Kasumi-1 (cell line): ENCODE results near the gene ZDHHC18.
"Not testable (repeated sequence)": the region's sequence is repeated elsewhere in the genome, so short reads cannot be mapped to it uniquely, and the experiment has no call there.

Source experiments
- DNase-seq, 2 experiments: peaks; one replicate each; lab custom pipeline; 2025; lab: John Stamatoyannopoulos, UW

ZDHHC18 gene

DNA sequence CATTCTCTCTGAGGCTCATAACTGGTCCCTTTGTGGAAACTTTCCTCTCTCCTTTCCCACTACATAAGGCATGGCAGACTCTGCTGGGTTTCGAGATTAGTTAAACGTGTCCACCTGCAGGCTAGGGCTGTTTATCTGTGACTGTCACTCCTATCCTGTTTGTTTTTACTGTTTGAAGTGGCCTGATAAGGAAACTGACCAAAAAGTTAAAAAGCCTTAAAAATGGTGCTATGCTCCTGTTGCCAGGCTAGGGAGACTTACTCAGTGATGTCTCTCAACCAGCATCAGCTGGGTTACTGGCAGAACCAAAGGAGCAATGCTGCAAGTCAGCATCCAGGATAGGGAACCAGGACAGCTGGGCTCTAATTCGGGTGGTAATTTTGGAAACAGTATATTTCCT is 34.9 kb upstream of the ZDHHC18 start:
- DNase-seq, result no peak

DNA sequence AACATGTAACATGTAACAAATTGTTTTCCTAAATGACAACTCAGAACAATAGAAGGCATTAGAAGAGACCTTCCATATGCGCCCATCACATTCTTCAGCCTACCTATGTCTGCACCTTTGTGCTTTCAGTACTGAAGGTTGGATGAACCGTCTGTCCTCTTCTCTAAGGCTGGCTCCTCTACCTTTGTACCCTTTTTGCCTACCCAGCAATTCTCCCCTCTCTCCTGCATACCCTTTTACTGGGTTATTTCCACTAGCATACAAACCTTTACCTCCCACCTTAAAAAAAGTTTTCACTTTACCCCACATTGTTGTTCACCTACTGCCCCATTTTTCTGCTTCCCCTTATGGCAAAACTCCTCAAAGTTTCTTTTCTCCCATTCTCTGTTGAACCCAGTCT is 33.6 kb upstream of the ZDHHC18 start:
- no peak for DNase-seq

DNA sequence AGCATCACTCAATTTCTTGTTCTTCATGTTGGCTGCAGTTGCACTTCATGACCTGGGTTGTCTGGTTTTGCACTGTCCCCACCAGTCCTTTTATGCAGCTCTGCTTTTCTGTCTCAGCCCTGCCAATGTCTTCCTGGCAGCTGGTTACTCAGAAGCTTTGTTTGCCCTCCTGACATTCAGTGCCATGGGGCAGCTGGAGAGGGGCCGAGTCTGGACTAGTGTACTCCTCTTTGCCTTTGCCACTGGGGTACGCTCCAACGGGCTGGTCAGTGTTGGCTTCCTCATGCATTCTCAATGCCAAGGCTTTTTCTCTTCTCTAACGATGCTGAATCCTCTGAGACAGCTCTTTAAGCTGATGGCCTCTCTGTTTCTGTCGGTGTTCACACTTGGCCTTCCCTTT is 32.1 kb upstream of the ZDHHC18 start:
- DNase-seq, result no peak

DNA sequence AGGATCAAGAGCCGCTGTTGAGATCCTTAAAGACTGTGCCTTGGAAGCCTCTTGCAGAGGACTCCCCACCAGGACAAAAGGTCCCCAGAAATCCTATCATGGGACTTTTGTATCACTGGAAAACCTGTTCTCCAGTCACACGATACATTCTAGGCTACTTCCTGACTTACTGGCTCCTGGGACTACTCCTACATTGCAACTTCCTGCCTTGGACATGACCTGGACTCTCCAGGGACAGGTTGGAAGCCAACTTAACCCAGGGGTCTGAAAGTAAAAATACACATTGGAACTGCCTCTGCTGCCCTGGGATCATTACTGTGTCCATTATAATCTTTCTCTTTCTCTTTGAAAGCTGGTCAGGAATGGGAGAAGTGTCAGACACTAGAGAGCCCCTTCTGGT is 28.9 kb upstream of the ZDHHC18 start:
- DNase-seq, result no peak

GRCh38 chr1:26799479-26800142 is 26.9 kb upstream of the ZDHHC18 start:
- no peak for DNase-seq

DNA sequence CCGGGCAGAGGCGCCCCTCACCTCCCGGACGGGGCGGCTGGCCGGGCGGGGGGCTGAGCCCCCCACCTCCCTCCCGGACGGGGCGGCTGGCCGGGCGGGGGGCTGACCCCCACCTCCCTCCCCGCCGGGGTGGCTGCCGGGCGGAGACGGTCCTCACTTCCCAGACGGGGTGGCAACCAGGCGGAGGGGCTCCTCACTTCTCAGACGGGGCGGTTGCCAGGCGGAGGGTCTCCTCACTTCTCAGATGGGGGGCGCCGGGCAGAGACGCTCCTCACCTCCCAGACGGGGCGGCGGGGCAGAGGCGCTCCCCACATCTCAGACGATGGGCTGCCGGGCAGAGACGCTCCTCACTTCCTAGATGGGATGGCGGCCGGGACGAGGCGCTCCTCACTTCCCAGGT is 22.6 kb upstream of the ZDHHC18 start:
- DNase-seq, result not testable (repeated sequence)

GRCh38 chr1:26810105-26810504 is 16.4 kb upstream of the ZDHHC18 start:
- peak; percentile 68 to 73 for DNase-seq

GRCh38 chr1:26811057-26811456 is 15.4 kb upstream of the ZDHHC18 start:
- no peak for DNase-seq

GRCh38 chr1:26811708-26812107 is 14.8 kb upstream of the ZDHHC18 start:
- no peak for DNase-seq

DNA sequence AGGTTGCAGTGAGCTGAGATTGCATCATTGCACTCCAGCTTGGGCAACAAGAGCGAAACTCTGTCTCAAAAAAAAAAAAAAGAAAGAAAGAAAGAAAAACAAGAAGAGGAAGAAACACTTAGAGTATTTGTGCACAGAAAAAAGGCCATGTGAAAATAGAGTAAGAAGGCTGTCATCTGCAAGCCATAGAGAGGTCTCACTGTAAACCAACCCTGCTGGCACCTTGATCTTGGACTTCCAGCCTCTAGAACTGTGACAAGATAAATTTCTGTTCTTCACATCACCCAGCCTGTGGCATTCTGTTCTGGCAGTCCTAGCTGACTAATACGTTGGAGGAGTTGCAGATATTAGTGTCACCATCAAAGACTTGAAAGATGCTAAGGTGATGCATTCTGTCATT is 12.1 kb upstream of the ZDHHC18 start:
- DNase-seq, result no peak

DNA sequence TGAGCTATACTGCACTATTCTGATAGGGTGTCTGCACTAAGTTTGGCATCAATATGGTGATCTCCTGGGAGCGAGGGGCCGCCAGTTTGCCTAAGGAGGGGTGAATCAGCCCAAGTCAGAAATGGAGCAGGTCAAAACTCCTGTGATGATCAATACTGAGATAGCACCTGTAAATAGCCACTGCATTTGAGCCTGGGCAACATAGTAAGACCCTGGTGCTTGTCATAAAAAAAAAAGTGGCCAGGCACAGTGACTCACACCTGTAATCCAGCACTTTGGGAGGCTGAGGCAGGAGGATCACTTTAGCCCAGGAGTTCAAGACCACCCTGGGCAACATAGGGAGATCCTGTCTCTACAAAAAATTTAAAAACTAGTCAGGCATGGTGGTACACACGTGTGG is 11.6 kb upstream of the ZDHHC18 start:
- no peak for DNase-seq

- DNase-seq, result peak; percentile 88 to 92
These were observed 5.7 kb upstream of the ZDHHC18 start for GRCh38 chr1:26820784-26821269.

- DNase-seq, result no peak
These were observed 3.6 kb upstream of the ZDHHC18 start for GRCh38 chr1:26822737-26823395.

DNA sequence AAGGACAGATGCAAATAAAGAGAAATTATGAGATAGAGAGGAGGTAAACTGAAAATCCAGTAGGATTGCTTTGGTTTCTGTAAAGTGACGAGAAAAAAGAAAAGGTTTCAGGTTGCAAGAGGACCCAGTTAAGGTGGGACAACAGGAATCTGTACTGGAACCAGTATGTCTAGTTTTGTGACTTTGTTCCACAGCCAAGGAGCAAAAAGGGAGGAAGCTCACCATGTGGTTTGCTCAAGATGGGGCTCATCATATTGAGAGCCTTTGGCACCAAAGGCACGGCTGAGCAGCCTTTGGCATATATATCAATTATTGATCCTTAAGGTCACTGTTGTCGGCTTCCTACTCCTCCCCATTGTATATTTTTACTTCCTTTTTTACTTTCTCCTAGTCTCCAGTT is 1.8 kb upstream of the ZDHHC18 start:
- DNase-seq, result no peak

- DNase-seq, result no peak
These were observed 667 bp downstream of the ZDHHC18 start for GRCh38 chr1:26827106-26827604.

DNA sequence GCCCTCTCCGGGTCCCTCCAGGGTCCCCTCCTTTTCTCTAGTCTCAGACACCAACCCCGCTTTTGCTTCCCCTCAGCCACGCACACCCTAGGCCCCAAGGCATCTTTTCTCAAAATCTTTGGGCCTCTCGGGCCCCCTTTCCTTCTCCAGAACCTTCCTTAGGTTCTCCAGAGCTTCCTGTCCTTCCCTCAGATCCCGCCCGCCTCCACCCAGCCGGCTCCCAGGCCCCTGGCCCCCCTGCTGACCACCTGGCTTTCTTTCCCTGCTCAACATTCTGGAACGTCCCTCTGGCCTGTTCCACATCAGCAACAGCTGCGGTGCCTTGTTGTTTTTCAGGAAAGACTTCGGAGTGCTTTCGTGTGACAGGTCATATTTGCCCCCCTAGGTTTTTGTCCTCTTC is 1.2 kb downstream of the ZDHHC18 start:
- DNase-seq, result no peak

GRCh38 chr1:26828411-26828991 is 2.0 kb downstream of the ZDHHC18 start:
- DNase-seq, result no peak

DNA sequence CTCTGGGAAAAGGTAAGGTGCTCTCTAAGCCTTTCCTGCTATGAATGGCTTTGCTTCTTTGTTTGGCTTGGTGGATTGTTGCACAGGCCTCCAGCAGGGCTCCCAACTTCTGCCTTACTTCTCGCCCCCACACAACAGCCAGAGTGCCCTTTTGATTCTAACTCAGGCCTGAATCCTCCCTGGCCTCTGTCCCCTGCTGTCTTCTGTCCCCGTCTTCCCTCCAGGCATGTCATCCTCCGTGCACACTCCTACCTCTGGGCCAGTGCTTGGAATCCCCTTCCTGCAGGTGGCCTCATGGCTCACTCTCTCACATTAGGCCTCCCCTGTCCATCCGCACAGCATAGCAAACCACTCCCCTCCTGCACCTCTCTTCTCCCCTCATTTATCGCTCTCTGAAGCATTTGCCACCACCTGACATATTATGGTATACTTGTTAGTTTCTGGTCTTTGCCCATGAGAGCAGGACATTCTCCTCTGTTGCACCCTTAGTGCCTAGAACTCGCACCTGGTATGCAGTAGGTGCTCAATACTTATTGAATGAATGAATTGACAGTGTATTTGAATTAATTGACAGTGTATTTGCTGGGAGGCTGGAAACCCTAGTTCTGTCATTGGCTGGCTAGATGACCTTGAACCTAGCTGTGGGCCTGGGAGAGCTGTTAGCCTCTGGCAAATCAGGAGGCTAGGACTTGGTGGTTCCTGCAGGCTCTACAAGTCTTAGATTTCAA is 2.9 kb downstream of the ZDHHC18 start:
- DNase-seq, result no peak

DNA sequence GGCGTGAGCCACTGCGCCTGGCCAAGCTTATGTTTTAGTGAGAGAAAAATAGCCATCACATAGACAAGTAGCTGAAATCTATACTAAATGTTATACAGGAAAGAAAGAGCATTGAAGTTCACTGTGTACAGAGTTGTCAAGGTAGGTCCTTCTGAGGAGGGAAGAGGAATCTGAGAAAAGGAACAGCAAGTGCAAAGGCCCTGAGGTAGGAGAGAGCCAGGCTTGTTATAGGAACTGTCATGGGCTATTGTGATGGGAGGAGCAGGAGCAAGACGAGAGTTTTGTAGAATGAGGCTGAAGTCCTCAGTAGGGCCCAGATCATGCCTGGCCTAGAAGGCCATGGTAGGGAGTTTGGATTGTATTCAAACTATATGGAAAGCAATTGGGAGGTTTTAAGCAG is 4.6 kb downstream of the ZDHHC18 start:
- no peak for DNase-seq

DNA sequence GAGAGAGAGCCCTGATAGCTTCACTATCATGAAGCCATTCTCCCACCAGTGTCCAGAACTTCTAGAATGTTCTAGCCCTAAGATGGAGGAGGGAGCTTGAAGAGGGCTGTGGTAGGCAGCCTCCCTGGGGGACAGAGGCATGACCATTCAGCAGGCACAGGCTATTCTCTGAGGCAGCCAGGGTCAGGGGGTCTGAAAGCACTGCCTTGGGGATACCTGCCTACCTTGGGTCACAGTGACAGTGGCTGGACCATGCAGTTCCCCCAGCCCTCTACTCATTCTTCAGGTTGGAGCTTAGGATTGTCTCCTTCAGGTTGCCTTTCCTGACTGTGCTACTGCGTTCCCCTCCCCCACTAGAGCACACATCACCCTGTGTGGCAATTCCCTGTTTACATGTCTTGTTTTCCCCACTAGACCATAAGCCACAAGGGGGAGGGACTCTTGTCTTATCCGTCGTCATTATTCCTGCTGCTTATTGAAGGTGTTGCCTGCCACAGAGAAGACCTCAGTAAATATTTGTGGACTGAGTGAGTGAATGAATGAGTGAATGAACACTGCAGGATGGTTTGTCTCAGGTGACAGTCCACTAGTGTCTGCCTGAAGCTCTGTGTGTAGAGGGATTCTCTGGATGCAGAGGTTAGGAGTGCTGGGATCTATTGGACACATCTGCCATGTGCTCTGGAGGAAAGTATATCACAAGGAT is 5.2 kb downstream of the ZDHHC18 start:
- DNase-seq, result no peak

DNA sequence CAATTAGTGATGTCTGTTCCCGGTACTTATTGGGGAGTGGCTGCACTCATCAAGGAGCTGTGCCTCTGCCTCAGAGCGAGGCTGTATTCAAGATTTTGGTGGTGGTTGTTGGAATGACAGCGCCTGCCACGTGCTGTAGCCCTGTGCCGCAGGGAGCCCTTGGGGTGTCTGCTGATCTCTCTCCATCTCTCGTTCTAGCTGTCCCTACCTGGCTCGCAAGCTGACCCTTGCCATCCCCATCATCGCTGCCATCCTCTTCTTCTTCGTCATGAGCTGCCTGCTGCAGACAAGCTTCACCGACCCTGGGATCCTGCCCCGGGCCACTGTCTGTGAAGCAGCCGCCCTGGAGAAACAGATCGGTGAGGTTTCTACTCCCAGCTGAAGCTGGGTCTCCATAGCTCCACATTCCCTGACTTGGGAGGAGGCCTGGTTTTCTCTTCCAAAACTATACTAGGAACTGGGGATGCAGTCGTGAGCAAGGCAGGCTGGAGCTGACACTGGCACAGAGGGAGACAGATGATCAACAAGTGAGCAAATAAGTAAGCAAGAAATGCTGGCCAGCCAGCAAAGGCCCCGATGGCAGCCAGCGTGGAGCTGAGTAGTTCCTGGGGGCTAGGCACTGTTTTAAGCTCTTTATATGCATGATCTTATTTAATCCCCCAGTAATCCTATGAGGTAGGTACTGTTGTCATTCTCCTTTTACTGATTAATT is 5.9 kb downstream of the ZDHHC18 start:
- no peak for DNase-seq
